A673 (cell line): Measurements from ENCODE around the gene SHROOM2.

Experiments
- CTCF ChIP-seq: fragments of 300-800, 200-600 bp; sonication (generic); conservative IDR thresholded peaks from 2 replicates; pipeline ENCODE4 v1.5.1; 2017; ENCODE audit warnings: low read depth, mild to moderate bottlenecking, antibody characterized with exemption, low read length, moderate library complexity, mixed read lengths
- EZH2 ChIP-seq: fragments of 200-600 bp; sonication (generic); IDR thresholded peaks from 2 replicates; pipeline ENCODE4 v1.6.1; 2017; ENCODE audit warnings: borderline replicate concordance, low read depth, mild to moderate bottlenecking, mixed read lengths, antibody characterized with exemption, low read length; ENCODE audit not compliant: poor library complexity, severe bottlenecking

DNA sequence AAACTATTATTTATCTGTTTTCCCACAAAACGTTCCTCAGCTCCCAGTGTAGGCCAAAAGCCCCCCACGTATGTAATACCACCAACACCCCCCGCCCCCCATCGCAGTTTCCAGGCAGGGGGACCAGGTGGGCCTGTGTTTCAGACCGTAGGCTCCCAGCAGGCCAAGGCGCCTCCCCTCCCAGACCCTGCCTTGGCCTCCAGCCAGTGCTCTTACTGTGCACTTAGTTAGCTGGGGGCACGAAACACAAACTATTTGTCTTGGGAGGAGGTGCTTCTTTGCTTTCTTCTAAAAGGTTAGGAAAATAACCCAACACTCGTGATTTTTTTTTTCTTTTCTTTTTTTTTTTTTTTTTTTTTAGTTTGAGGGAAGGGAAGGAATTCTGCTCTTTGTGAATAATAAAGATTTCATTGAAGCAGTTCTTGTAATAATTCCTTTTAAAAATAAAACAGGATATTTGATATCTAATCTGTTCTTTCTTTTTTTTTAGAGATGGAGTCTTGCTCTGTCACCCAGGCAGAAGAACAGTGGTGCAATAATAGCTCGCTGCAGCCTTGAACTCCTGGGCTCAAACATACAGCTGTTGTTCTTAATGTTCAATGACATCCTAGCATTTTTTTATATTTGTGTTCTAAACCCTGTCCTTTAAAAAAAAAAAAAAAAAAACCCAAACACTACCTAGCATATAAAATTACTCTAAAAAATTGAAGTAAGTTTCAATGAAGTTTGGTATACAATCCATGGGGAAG lies 98.0 kb downstream of the SHROOM2 start:
- TF ChIP-seq CTCF, result no peak
- no peak for TF ChIP-seq EZH2
